ENCODE results near the gene LMOD2.

LMOD2 gene

GRCh38 chr7:123666492-123666891, 10.8 kb downstream of the LMOD2 start:
- H3K4me3 ChIP-seq (ENCODE audit: low read length) = no peak overlapping the region
- DNase-seq (ENCODE audit: low read depth) = no peak
- TF ChIP-seq CTCF (conservative IDR thresholded peaks at IDR 0.05; ENCODE audit: low read length) = no peak

- no peak overlapping the region for H3K4me3 ChIP-seq (ENCODE audit: low read length)
- no peak for DNase-seq (ENCODE audit: low read depth)
- no peak for TF ChIP-seq CTCF (conservative IDR thresholded peaks at IDR 0.05; ENCODE audit: low read length)
Observed at GRCh38 chr7:123669485-123669884, 13.8 kb downstream of the LMOD2 start.

GRCh38 chr7:123673137-123673732, 17.6 kb downstream of the LMOD2 start:
- no peak for TF ChIP-seq CTCF (conservative IDR thresholded peaks at IDR 0.05; ENCODE audit: low read length)
- H3K4me3 ChIP-seq (ENCODE audit: low read length) = no peak overlapping the region
- no peak for DNase-seq (ENCODE audit: low read depth)

- H3K4me3 ChIP-seq (ENCODE audit: low read length) = no peak overlapping the region
- TF ChIP-seq CTCF (conservative IDR thresholded peaks at IDR 0.05; ENCODE audit: low read length) = no peak
- no peak for DNase-seq (ENCODE audit: low read depth)
Observed at GRCh38 chr7:123673752-123674398, 18.2 kb downstream of the LMOD2 start.

- H3K4me3 ChIP-seq (ENCODE audit: low read length) = no peak overlapping the region
- peak; percentile 79 for DNase-seq (ENCODE audit: low read depth)
- no peak for TF ChIP-seq CTCF (conservative IDR thresholded peaks at IDR 0.05; ENCODE audit: low read length)
Observed at GRCh38 chr7:123674399-123675180, 18.9 kb downstream of the LMOD2 start.

- no peak overlapping the region for H3K4me3 ChIP-seq (ENCODE audit: low read length)
- no peak for TF ChIP-seq CTCF (conservative IDR thresholded peaks at IDR 0.05; ENCODE audit: low read length)
- peak; percentile 82 for DNase-seq (ENCODE audit: low read depth)
Observed at GRCh38 chr7:123675181-123675473, 19.5 kb downstream of the LMOD2 start.
